CD4-positive, alpha-beta T cell treated with Interleukin-15 for 1 hour (primary cell): ENCODE results near the gene LILRB2.
"Not testable (repeated sequence)": the region's sequence is repeated elsewhere in the genome, so short reads cannot be mapped to it uniquely, and the experiment has no call there.

ENCODE experiments used
- DNase-seq: peaks from one replicate; pipeline ENCODE4 v3.0.0-alpha.2; 2020

LILRB2 gene

GRCh38 chr19:54281007-54281728 lies at the start of gene LILRB2:
Gene LILRB2 (minus strand): TSS chr19:54281110. CDS start chr19:54280496, 614 bp downstream.
- no peak for DNase-seq

GRCh38 chr19:54329476-54330165 lies 48.7 kb upstream of the LILRB2 start:
- no peak for DNase-seq

- DNase-seq = not testable (repeated sequence)
Measured at GRCh38 chr19:54328781-54329180, 47.9 kb upstream of the LILRB2 start.

- no peak for DNase-seq
Measured at GRCh38 chr19:54325631-54326030, 44.7 kb upstream of the LILRB2 start.

- peak; percentile 52 for DNase-seq
Measured at GRCh38 chr19:54325194-54325621, 44.3 kb upstream of the LILRB2 start.

- DNase-seq = no peak
Measured at GRCh38 chr19:54324071-54324470, 43.2 kb upstream of the LILRB2 start.

GRCh38 chr19:54322934-54323333 lies 42.0 kb upstream of the LILRB2 start:
- not testable (repeated sequence) for DNase-seq

- DNase-seq = not testable (repeated sequence)
Measured at GRCh38 chr19:54322295-54322694, 41.4 kb upstream of the LILRB2 start.

GRCh38 chr19:54319892-54320670 lies 39.2 kb upstream of the LILRB2 start:
- no peak for DNase-seq

GRCh38 chr19:54319049-54319448 lies 38.1 kb upstream of the LILRB2 start:
- DNase-seq = peak; percentile 43

- no peak for DNase-seq
Measured at GRCh38 chr19:54317965-54318240, 37.0 kb upstream of the LILRB2 start.

GRCh38 chr19:54317108-54317964 lies 36.4 kb upstream of the LILRB2 start:
- no peak for DNase-seq

- peak; percentile 64 for DNase-seq
Measured at GRCh38 chr19:54316746-54317107, 35.8 kb upstream of the LILRB2 start.

- no peak for DNase-seq
Measured at GRCh38 chr19:54315956-54316355, 35.0 kb upstream of the LILRB2 start.

- DNase-seq = peak; percentile 70
Measured at GRCh38 chr19:54312436-54313377, 31.8 kb upstream of the LILRB2 start, which contains the start of gene LILRA5. Gene LILRA5 (minus strand): TSS chr19:54313166. CDS start chr19:54313019, 147 bp downstream.

- no peak for DNase-seq
Measured at GRCh38 chr19:54312011-54312410, 31.1 kb upstream of the LILRB2 start.

GRCh38 chr19:54311486-54311885 lies 30.6 kb upstream of the LILRB2 start:
- no peak for DNase-seq

- no peak for DNase-seq
Measured at GRCh38 chr19:54310543-54310942, 29.6 kb upstream of the LILRB2 start.

- no peak for DNase-seq
Measured at GRCh38 chr19:54309811-54310210, 28.9 kb upstream of the LILRB2 start.

- no peak for DNase-seq
Measured at GRCh38 chr19:54307389-54308020, 26.6 kb upstream of the LILRB2 start.

- DNase-seq = no peak
Measured at GRCh38 chr19:54305141-54305540, 24.2 kb upstream of the LILRB2 start.
